ENCODE results near the gene CDK19.

The CDK19 gene

DNA sequence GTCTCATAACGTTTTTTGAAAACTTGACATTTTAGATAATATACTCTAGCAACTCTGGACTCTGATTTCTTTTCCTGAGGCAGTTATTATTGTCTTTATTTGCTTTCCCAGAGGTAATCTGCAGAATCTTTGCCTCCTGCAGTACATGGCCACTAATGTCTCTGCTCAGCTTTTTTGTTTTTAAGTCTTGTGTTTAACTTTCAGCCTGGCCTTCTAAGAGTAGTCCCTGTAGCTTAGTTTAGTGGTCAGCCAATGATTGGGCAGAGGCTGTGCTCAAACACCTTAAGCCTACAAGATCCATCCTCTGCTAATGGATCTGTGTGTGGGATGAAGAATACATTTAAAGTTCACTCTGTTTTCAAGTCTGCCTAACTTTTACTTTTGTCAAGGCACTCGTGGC, 241.7 kb downstream of the CDK19 start:
- no peak overlapping the region for H3K4me3 ChIP-seq (replicated peaks; ENCODE audit: low read depth, low read length)
- H3K36me3 ChIP-seq (ENCODE audit: control insufficient read depth, insufficient read depth, low read length): no peaks in the 10 kb centered on the region
- no peaks in the 10 kb centered on the region for H3K27me3 ChIP-seq (replicated peaks; ENCODE audit: control insufficient read depth, insufficient read depth, low read length)
- no peak for TF ChIP-seq CTCF (IDR thresholded peaks at IDR 0.05; ENCODE audit: insufficient read depth, low read length, poor library complexity, severe bottlenecking)
- DNase-seq (ENCODE audit: extremely low read depth, insufficient read length): no peak

GRCh38 chr6:110573136-110573535, 242.1 kb downstream of the CDK19 start:
- no peak overlapping the region for H3K4me3 ChIP-seq (replicated peaks; ENCODE audit: low read depth, low read length)
- no peak for DNase-seq (ENCODE audit: extremely low read depth, insufficient read length)
- no peaks in the 10 kb centered on the region for H3K36me3 ChIP-seq (ENCODE audit: control insufficient read depth, insufficient read depth, low read length)
- H3K27me3 ChIP-seq (replicated peaks; ENCODE audit: control insufficient read depth, insufficient read depth, low read length): no peaks in the 10 kb centered on the region
- TF ChIP-seq CTCF (IDR thresholded peaks at IDR 0.05; ENCODE audit: insufficient read depth, low read length, poor library complexity, severe bottlenecking): no peak

- no peak for TF ChIP-seq CTCF (IDR thresholded peaks at IDR 0.05; ENCODE audit: insufficient read depth, low read length, poor library complexity, severe bottlenecking)
- Histone ChIP-seq H3K27me3 (replicated peaks; ENCODE audit: control insufficient read depth, insufficient read depth, low read length) (no peaks in the 10 kb centered on the region), H3K36me3 (ENCODE audit: control insufficient read depth, insufficient read depth, low read length) (no peaks in the 10 kb centered on the region), H3K4me3 (replicated peaks; ENCODE audit: low read depth, low read length) (no peak overlapping the region)
- no peak for DNase-seq (ENCODE audit: extremely low read depth, insufficient read length)
Observed at GRCh38 chr6:110567957-110568696, 247.1 kb downstream of the CDK19 start.

GRCh38 chr6:110566346-110567125, 248.7 kb downstream of the CDK19 start:
- TF ChIP-seq CTCF (IDR thresholded peaks at IDR 0.05; ENCODE audit: insufficient read depth, low read length, poor library complexity, severe bottlenecking): no peak
- no peak for DNase-seq (ENCODE audit: extremely low read depth, insufficient read length)

GRCh38 chr6:110564703-110565421, 250.4 kb downstream of the CDK19 start:
- no peak overlapping the region for H3K4me3 ChIP-seq (replicated peaks; ENCODE audit: low read depth, low read length)
- H3K36me3 ChIP-seq (ENCODE audit: control insufficient read depth, insufficient read depth, low read length): no peaks in the 10 kb centered on the region
- TF ChIP-seq CTCF (IDR thresholded peaks at IDR 0.05; ENCODE audit: insufficient read depth, low read length, poor library complexity, severe bottlenecking): no peak
- H3K27me3 ChIP-seq (replicated peaks; ENCODE audit: control insufficient read depth, insufficient read depth, low read length): no peaks in the 10 kb centered on the region
- DNase-seq (ENCODE audit: extremely low read depth, insufficient read length): no peak

More at GRCh38 chr6:110566346-110567125, 248.7 kb downstream of the CDK19 start:
- H3K36me3 ChIP-seq (ENCODE audit: control insufficient read depth, insufficient read depth, low read length): no peaks in the 10 kb centered on the region
- H3K4me3 ChIP-seq (replicated peaks; ENCODE audit: low read depth, low read length): no peak overlapping the region
- H3K27me3 ChIP-seq (replicated peaks; ENCODE audit: control insufficient read depth, insufficient read depth, low read length): no peaks in the 10 kb centered on the region

All from GM06990 (cell line).